NB4 (cell line): Measurements from ENCODE around the gene TNFAIP2.

ENCODE experiments used
- POLR2A ChIP-seq: IDR thresholded peaks from 2 replicates; pipeline ENCODE4 v1.6.1; 2011; ENCODE audit warnings: mild to moderate bottlenecking; ENCODE audit not compliant: insufficient read length; ENCODE audit errors: extremely low read depth
- TF ChIP-seq, protein P1 (sequence below): IDR thresholded peaks from one replicate; pipeline ENCODE4 v1.5.1; 2012; ENCODE audit warnings: low read depth, low read length
- TF ChIP-seq, protein P2 (sequence below): IDR thresholded peaks from 2 replicates; pipeline ENCODE4 v1.6.1; 2011; ENCODE audit warnings: low read depth, low read length

GRCh38 chr14:103128631-103129300 is 5.5 kb downstream of the TNFAIP2 start:
- TF ChIP-seq POLR2A: no peak
- TF ChIP-seq, protein P1, sequence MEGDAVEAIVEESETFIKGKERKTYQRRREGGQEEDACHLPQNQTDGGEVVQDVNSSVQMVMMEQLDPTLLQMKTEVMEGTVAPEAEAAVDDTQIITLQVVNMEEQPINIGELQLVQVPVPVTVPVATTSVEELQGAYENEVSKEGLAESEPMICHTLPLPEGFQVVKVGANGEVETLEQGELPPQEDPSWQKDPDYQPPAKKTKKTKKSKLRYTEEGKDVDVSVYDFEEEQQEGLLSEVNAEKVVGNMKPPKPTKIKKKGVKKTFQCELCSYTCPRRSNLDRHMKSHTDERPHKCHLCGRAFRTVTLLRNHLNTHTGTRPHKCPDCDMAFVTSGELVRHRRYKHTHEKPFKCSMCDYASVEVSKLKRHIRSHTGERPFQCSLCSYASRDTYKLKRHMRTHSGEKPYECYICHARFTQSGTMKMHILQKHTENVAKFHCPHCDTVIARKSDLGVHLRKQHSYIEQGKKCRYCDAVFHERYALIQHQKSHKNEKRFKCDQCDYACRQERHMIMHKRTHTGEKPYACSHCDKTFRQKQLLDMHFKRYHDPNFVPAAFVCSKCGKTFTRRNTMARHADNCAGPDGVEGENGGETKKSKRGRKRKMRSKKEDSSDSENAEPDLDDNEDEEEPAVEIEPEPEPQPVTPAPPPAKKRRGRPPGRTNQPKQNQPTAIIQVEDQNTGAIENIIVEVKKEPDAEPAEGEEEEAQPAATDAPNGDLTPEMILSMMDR: no peak
- TF ChIP-seq, protein P2, sequence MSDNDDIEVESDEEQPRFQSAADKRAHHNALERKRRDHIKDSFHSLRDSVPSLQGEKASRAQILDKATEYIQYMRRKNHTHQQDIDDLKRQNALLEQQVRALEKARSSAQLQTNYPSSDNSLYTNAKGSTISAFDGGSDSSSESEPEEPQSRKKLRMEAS: no peak
